Activated naive CD8-positive, alpha-beta T cell treated with anti-CD3 and anti-CD28 coated beads for 36 hours (primary cell): ENCODE results near the gene SYNPO. TPM values are rescaled to one million over a fixed set of nuclear protein-coding genes. Genes with fewer than 3 reads are reported as not detected.

ENCODE experiments used
- DNase-seq: peaks from one replicate; pipeline ENCODE4 v3.0.0; 2021
- H3K27ac Mint-ChIP-seq: one replicate; pipeline ENCODE4 v1.8.0; 2022; ENCODE audit warnings: mild to moderate bottlenecking, moderate library complexity, mixed read lengths
- H3K27me3 Mint-ChIP-seq: one replicate; pipeline ENCODE4 v1.8.0; 2022; ENCODE audit warnings: mild to moderate bottlenecking, mixed read lengths
- H3K36me3 Mint-ChIP-seq: one replicate; pipeline ENCODE4 v1.8.0; 2021; ENCODE audit warnings: mild to moderate bottlenecking, mixed read lengths
- H3K4me1 Mint-ChIP-seq: one replicate; pipeline ENCODE4 v1.8.0; 2021; ENCODE audit warnings: mixed read lengths
- H3K4me3 Mint-ChIP-seq: one replicate; pipeline ENCODE4 v1.8.0; 2022; ENCODE audit warnings: mild to moderate bottlenecking, moderate library complexity, mixed read lengths
- H3K9me3 Mint-ChIP-seq: one replicate; pipeline ENCODE4 v1.8.0; 2022; ENCODE audit warnings: mixed read lengths
- total RNA-seq, 2 experiments: library from RNA; stranded (reverse); gene quantifications; one replicate each; pipeline ENCODE4 v1.2.3, GENCODE V29; 2021

SYNPO gene
- total RNA-seq, 2 experiments from 2014 or later = 0.39 to 0.76 TPM

DNA sequence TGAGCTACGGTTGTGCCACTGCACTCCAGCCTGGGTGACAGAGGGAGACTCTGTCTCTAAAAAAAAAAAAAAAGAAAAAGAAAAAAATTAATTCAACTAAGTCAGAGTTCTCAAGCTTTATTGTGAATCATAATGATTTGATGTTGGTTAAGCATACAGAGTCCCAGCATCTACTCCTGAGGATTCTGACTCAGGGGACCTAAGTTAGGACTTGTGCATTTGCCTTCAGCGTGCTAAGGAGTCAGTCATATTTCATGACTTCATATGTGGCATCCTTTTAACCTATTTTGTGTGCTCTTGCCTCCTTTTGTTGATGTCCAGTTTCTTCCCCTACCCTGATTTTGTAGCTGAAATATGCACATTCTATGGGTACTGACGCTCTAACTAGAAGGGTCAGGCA, 23.5 kb downstream of the SYNPO start:
- no peaks in the 10 kb centered on the region for H3K27me3 Mint-ChIP-seq
- H3K4me1 Mint-ChIP-seq = no peaks in the 10 kb centered on the region
- no peaks in the 10 kb centered on the region for H3K9me3 Mint-ChIP-seq
- no peak for DNase-seq
- no peaks in the 10 kb centered on the region for H3K36me3 Mint-ChIP-seq
- H3K4me3 Mint-ChIP-seq = no peak overlapping the region
- no peak overlapping the region for H3K27ac Mint-ChIP-seq

DNA sequence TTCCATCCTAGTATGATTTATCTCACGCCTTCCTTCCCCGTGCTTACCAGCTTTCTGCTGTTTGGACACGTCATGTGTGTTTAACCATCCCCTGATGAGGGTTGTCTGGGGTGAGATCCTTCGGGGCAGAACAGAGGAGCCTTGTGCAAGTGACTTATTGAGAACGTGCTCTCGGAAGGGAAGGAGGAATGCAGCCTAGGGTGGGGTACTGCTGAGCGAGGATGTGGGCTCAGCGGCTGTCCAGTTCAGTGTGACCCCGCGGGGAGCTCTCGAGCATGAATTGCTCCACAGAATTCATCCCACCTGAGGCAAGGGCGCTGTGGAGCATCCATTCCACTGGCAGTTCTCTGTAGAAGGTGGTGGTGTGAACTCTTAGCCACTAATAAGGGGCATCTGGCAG, 24.6 kb downstream of the SYNPO start:
- H3K27me3 Mint-ChIP-seq = peaks cover 2% of the 10 kb centered on the region
- H3K4me3 Mint-ChIP-seq = no peak overlapping the region
- H3K4me1 Mint-ChIP-seq = no peaks in the 10 kb centered on the region
- no peak for DNase-seq
- no peaks in the 10 kb centered on the region for H3K9me3 Mint-ChIP-seq
- no peak overlapping the region for H3K27ac Mint-ChIP-seq
- no peaks in the 10 kb centered on the region for H3K36me3 Mint-ChIP-seq

DNA sequence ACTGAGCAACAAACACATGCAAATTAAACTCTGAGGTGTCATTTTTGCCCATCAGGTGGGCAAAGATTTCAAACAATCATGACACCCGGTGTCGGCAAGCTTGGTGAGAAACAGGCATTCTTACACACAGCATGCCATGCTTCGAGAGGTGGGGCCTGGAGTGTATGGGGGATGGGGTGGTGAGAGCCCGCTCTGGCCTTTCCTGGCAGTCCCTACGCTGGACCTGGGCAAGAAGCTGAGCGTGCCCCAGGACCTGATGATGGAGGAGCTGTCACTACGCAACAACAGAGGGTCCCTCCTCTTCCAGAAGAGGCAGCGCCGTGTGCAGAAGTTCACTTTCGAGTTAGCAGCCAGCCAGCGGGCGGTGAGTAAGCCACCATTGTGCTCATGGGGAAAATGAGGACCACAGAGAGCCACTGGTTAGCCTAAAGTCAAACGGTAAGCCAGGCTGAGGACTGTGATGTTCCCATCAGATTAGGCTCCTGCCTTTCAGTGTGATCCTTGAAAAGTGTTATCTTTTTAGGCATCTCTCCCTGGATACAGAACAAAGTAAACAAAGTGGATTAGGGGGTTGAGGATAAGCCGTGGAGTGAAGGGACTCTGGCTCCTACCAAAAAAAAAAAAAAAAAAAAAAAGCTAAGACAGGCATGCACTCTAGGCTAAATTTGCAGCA, 30.0 kb downstream of the SYNPO start:
- Mint-ChIP-seq H3K4me1 (peaks cover 4% of the 10 kb centered on the region), H3K4me3 (no peak overlapping the region), H3K9me3 (no peaks in the 10 kb centered on the region), H3K27me3 (peaks cover 26% of the 10 kb centered on the region), H3K27ac (no peak overlapping the region), H3K36me3 (no peaks in the 10 kb centered on the region)
- no peak for DNase-seq

DNA sequence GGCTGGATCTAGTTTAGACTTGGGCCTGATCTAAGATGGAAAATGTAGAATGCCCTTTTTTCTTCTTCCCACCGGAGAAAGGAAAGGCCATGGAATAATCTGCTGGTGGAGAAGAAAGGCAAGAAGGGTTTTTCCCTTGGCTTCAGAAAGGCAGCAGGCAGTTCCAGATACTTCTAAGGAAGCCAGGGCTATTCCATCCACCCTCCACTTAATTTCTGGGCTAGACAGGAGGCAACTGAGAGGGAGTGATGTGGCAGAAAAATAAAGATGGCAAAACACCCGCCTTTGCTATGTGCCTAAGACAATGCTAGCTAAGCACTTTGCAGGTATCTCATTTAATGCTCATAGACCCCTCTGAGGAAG, 30.5 kb downstream of the SYNPO start:
- Mint-ChIP-seq H3K4me3 (no peak overlapping the region), H3K36me3 (no peaks in the 10 kb centered on the region), H3K27me3 (peaks cover 26% of the 10 kb centered on the region), H3K4me1 (peaks cover 4% of the 10 kb centered on the region), H3K9me3 (no peaks in the 10 kb centered on the region), H3K27ac (no peak overlapping the region)
- no peak for DNase-seq

DNA sequence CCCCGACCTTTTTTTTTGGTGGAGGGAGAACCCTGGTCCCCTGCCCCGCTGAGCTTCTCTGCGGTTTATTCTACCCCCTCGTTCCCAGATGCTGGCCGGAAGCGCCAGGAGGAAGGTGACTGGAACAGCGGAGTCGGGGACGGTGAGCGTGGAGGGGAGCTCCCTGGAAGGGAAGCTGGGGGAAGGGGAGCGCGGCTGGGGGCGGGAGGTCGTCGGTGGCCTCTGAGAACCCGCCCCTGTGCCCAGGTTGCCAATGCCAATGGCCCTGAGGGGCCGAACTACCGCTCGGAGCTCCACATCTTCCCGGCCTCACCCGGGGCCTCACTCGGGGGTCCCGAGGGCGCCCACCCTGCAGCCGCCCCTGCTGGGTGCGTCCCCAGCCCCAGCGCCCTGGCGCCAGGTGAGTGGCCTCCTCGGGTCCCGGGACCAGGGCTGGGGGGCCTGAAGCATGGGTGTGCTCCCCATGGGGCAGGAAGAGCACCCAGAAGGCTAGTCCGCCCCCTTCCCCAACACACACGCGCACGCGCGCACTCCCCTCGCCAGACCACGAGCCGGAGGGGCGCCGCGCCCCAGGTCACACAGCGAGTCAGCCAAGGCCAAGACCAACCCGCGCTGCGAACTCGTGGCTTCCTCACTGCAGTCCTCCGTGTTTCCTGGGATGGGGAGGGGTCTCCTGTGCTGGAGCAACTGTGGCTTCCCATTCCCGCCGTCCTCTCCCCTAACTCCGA, 31.2 kb downstream of the SYNPO start:
- peak; percentile 24 for DNase-seq
- Mint-ChIP-seq H3K27me3 (peaks cover 26% of the 10 kb centered on the region), H3K36me3 (no peaks in the 10 kb centered on the region), H3K4me1 (peaks cover 4% of the 10 kb centered on the region), H3K4me3 (peak overlapping the region; percentile 75), H3K27ac (no peak overlapping the region), H3K9me3 (no peaks in the 10 kb centered on the region)

DNA sequence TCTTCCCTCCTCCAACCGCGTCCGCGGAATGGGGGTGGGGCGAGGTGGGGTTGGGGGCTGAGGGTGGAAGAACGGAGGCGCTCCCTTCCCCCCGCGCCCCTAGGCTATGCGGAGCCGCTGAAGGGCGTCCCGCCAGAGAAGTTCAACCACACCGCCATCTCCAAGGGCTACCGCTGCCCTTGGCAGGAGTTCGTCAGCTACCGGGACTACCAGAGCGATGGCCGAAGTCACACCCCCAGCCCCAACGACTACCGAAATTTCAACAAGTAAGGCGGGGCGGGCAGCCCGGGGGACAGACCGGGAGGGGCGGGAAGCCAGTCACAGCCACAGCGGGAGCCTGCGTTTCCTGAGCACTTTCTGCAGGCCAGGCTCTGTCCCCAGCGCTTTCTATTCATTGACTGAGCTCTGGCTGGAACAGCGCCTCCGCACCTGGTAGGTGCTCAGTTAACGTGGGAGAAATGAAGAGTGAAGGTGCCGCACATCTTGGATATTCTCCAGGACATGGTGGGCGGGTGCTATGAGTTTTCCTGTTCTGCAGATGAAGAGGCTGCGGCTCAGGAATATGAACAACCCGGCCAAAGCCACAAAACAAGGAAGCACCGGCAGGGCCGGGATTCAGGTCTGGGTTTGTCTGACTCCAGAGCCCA, 31.9 kb downstream of the SYNPO start:
- Mint-ChIP-seq H3K9me3 (no peaks in the 10 kb centered on the region), H3K4me1 (peaks cover 4% of the 10 kb centered on the region), H3K27me3 (peaks cover 26% of the 10 kb centered on the region), H3K4me3 (peak overlapping the region; percentile 75), H3K27ac (no peak overlapping the region), H3K36me3 (no peaks in the 10 kb centered on the region)
- DNase-seq = peak; percentile 18

DNA sequence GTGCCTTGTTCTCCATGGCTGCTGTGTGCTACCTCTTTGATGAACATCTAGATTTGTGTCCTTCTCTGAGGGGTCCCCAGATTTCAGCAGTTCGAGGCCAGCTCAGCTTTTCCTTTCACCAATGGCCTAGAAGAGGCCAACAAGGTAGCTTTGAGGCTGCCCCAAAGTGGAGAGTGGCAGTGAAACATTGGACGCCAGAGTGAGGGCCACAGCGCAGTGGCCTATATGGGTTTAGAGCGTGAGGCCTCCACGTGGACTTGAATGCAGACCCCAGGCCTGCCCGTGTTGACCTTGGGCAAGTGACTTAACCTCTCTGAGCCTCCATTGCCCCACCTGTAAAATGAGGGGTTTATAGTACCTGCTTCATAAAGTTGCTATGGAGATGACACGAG, 32.4 kb downstream of the SYNPO start:
- Mint-ChIP-seq H3K27me3 (peaks cover 26% of the 10 kb centered on the region), H3K36me3 (no peaks in the 10 kb centered on the region), H3K27ac (no peak overlapping the region), H3K9me3 (no peaks in the 10 kb centered on the region), H3K4me3 (no peak overlapping the region), H3K4me1 (peaks cover 4% of the 10 kb centered on the region)
- no peak for DNase-seq

DNA sequence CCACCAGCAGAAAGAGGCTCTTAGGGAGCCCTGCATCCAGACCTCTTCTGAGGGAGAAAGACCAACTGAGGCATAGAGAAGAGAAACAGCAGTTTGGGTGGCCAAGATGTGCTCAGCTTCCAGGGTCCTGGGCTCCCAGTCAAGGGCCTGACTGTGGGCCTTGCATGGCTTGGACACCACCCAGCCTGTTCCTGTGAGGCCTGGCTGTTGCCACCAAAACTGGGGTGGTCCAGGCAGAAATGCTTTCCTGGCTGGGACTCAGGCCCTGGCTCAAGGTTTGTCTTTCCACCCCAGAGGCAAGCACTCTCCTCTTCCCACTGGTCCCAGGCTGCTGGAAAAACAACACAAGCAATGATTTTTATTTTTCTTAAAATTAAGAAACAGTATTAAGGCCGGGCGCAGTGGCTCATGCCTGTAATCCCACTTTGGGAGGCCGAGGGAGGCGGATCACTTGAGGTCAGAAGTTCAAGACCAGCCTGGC, 33.9 kb downstream of the SYNPO start:
- Mint-ChIP-seq H3K4me3 (no peak overlapping the region), H3K36me3 (no peaks in the 10 kb centered on the region), H3K9me3 (no peaks in the 10 kb centered on the region), H3K27me3 (peaks cover 26% of the 10 kb centered on the region), H3K4me1 (peaks cover 4% of the 10 kb centered on the region), H3K27ac (no peak overlapping the region)
- DNase-seq = no peak

DNA sequence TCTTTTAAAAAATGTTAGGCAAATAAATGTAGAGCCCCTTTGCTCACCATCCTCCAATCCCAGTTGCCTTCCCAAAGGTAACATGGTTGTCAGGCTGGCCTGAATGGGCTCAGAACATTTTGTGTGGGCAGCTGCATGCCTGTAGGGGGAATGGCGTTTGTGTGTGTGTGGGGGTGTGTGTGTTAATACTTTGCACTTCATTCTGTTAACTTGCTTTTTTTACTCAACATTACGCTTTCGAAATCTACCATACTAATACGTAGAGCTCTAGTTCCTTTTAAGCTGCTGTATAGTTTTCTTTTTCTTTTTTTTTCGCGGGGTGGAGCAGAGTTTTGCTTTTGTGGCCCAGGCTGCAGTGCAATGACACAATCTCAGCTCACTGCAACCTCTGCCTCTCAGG, 34.6 kb downstream of the SYNPO start:
- Mint-ChIP-seq H3K27me3 (peaks cover 23% of the 10 kb centered on the region), H3K4me3 (no peak overlapping the region), H3K4me1 (peaks cover 4% of the 10 kb centered on the region), H3K9me3 (no peaks in the 10 kb centered on the region), H3K36me3 (no peaks in the 10 kb centered on the region), H3K27ac (no peak overlapping the region)
- no peak for DNase-seq

DNA sequence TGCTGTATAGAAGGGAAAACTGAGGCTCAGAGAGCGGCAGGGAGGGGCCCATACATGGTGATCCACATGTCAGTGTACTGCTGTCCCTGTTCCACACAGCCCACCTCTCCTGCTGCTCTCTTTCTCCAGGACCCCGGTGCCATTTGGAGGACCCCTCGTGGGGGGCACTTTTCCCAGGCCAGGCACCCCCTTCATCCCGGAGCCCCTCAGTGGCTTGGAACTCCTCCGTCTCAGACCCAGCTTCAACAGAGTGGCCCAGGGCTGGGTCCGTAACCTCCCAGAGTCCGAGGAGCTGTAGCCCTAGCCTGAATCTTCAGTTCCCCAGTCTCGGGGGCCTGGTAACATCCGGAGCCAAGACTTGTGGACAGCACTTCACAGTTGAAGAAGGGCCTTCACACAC, 36.1 kb downstream of the SYNPO start:
- DNase-seq = no peak
- peaks cover 4% of the 10 kb centered on the region for H3K4me1 Mint-ChIP-seq
- no peak overlapping the region for H3K4me3 Mint-ChIP-seq
- peaks cover 9% of the 10 kb centered on the region for H3K27me3 Mint-ChIP-seq
- no peak overlapping the region for H3K27ac Mint-ChIP-seq
- H3K9me3 Mint-ChIP-seq = no peaks in the 10 kb centered on the region
- no peaks in the 10 kb centered on the region for H3K36me3 Mint-ChIP-seq

DNA sequence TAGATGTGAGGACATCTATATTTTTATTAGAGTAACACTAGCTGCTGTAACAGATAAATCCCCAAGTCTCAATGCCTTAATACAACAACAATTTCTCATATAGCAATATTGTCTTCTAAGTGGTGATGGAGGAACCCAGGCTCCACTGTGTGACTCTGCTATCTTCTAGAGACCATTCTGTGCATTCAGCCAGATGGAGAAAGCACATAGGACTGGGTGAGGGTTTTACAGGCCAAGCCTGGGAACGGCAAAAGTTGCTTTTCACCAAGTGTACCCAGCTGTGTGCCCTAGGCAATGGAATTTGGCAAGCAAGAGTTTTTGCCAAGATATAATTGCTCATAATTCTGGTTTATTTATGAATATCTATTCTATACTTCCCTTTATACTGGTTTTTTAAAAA, 48.7 kb downstream of the SYNPO start:
- Mint-ChIP-seq H3K4me3 (no peak overlapping the region), H3K4me1 (no peaks in the 10 kb centered on the region), H3K36me3 (peaks cover 18% of the 10 kb centered on the region), H3K27me3 (no peaks in the 10 kb centered on the region), H3K9me3 (no peaks in the 10 kb centered on the region), H3K27ac (no peak overlapping the region)
- no peak for DNase-seq

DNA sequence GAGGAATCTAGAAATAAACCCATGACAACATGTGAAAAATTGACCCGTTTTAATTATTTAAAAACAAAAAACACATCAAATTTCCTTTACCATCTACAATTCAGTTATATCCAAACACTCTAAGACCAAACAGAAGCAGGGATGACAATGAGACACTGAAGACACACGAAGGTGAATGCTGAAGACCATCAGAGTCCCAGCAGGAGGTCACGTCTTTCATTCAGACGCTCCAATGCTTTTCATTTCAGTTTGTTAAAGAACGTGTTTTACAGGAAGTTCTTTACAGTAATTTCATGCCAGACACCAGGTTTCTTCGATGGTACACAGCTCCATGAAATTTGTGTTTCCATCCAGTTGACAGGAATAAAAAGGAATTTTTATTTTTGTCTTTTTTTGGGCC, 50.3 kb downstream of the SYNPO start:
- no peak for DNase-seq
- Mint-ChIP-seq H3K4me1 (no peaks in the 10 kb centered on the region), H3K4me3 (no peak overlapping the region), H3K36me3 (peaks cover 20% of the 10 kb centered on the region), H3K27me3 (no peaks in the 10 kb centered on the region), H3K27ac (no peak overlapping the region), H3K9me3 (no peaks in the 10 kb centered on the region)

DNA sequence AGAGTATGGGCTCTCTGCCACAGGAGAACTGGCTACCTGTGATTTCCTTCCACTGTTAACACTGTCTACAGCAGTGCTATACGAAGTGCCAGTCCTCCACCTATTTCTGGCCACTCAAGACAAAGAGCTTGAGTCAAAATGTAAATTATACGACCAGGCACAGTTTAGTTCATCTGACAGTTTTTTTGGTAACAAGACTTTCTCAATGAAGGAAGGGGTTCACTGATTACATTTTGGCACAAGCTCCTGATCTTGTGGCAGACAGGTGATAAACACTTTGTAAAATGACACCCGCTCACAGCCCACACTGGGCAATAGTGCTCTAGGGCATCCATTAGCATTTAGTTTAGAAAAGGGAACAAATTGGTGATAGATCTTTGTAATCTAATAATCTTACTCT, 51.8 kb downstream of the SYNPO start:
- Mint-ChIP-seq H3K9me3 (no peaks in the 10 kb centered on the region), H3K27me3 (no peaks in the 10 kb centered on the region), H3K4me1 (no peaks in the 10 kb centered on the region), H3K36me3 (peaks cover 20% of the 10 kb centered on the region), H3K4me3 (no peak overlapping the region), H3K27ac (no peak overlapping the region)
- no peak for DNase-seq

DNA sequence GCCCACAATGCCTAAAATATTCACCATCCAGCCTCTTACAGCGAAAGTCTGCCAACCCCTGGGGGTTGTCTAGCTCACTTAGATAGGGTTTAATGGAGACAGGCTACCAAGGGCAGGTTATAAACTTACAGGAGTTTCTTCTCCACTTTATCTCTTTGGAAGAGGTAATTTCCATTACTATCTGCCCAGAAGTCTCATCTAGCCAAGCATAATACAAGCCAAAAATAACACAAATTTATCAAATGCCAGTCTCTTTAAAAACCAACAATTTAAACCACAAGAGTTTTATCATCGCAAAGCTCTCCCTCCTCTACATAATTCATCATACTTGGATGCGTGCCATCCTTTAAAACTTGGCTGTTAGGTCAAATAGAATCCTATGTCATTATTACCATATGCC, 54.2 kb downstream of the SYNPO start:
- Mint-ChIP-seq H3K4me3 (no peak overlapping the region), H3K4me1 (no peaks in the 10 kb centered on the region), H3K9me3 (no peaks in the 10 kb centered on the region), H3K27ac (no peak overlapping the region), H3K36me3 (peaks cover 23% of the 10 kb centered on the region), H3K27me3 (no peaks in the 10 kb centered on the region)
- no peak for DNase-seq

DNA sequence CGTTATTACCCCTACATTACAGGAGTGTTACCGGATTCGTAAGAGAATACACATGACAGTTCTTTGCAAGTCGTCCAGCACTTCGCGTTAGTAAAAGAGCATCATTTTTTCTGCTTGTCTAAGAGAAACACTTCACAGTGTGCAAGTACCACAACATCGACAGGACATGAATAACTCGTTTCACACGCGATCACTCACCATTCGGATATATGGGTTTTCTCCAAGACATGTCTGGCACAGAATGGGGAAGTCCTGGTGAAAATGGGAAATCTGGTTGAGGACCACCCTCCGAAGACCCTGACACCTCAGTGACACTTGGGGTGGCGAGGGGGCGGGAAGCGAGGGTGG, 59.8 kb downstream of the SYNPO start:
- H3K27me3 Mint-ChIP-seq = no peaks in the 10 kb centered on the region
- no peak overlapping the region for H3K4me3 Mint-ChIP-seq
- H3K9me3 Mint-ChIP-seq = no peaks in the 10 kb centered on the region
- H3K36me3 Mint-ChIP-seq = peaks cover 7% of the 10 kb centered on the region
- peaks cover 3% of the 10 kb centered on the region for H3K4me1 Mint-ChIP-seq
- DNase-seq = no peak
- H3K27ac Mint-ChIP-seq = no peak overlapping the region
